Measurements from ENCODE around the gene RFTN1. TPM values are rescaled to one million over a fixed set of nuclear protein-coding genes. Genes with fewer than 3 reads are reported as not detected.

Gene RFTN1
- total and polyA plus RNA-seq, 2 donors (not counting 1 experiment from before 2014, with no cell fraction given): 35.1 to 35.5 TPM

GRCh38 chr3:16439848-16440708, 73.4 kb downstream of the RFTN1 start:
- Histone ChIP-seq H3K27me3 (ENCODE audit: control insufficient read depth, insufficient read depth, low read length) (no peaks in the 10 kb centered on the region), H3K79me2 (ENCODE audit: control insufficient read depth, insufficient read depth, low read length) (no peaks in the 10 kb centered on the region), H3K4me3 (replicated peaks in 1 of 4; ENCODE audit: control extremely low read depth in 1 of 4, insufficient read depth in 1 of 4, low read depth in 3 of 4, low read length in 4 of 4) (no peak overlapping the region), H3K27ac (ENCODE audit: insufficient read depth, low read length) (no peak overlapping the region), H3K36me3 (ENCODE audit: control insufficient read depth, insufficient read depth, low read length) (no peaks in the 10 kb centered on the region), H2AFZ (ENCODE audit: low read length) (no peak overlapping the region), H4K20me1 (ENCODE audit: control insufficient read depth, extremely low read depth, insufficient read depth, low read length) (no peaks in the 10 kb centered on the region), H3K4me2 (ENCODE audit: extremely low read depth, insufficient read depth, low read length) (no peak overlapping the region), H3K9ac (ENCODE audit: insufficient read depth, low read length) (no peak overlapping the region), H3K9me3 (ENCODE audit: control insufficient read depth, insufficient read depth, low read depth, low read length) (no peaks in the 10 kb centered on the region), H3K4me1 (ENCODE audit: control insufficient read depth, extremely low read depth, insufficient read depth, low read length) (peaks cover 9% of the 10 kb centered on the region)
- DNase-seq (ENCODE audit: low read depth in 2 of 2): no peak
- TF ChIP-seq, protein P1, sequence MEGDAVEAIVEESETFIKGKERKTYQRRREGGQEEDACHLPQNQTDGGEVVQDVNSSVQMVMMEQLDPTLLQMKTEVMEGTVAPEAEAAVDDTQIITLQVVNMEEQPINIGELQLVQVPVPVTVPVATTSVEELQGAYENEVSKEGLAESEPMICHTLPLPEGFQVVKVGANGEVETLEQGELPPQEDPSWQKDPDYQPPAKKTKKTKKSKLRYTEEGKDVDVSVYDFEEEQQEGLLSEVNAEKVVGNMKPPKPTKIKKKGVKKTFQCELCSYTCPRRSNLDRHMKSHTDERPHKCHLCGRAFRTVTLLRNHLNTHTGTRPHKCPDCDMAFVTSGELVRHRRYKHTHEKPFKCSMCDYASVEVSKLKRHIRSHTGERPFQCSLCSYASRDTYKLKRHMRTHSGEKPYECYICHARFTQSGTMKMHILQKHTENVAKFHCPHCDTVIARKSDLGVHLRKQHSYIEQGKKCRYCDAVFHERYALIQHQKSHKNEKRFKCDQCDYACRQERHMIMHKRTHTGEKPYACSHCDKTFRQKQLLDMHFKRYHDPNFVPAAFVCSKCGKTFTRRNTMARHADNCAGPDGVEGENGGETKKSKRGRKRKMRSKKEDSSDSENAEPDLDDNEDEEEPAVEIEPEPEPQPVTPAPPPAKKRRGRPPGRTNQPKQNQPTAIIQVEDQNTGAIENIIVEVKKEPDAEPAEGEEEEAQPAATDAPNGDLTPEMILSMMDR (conservative IDR thresholded peaks at IDR 0.05 in 1 of 2, IDR thresholded peaks at IDR 0.05 in 1 of 2; ENCODE audit: low read depth in 1 of 2, low read length in 2 of 2): no peak
- no peak for TF ChIP-seq EZH2 (IDR thresholded peaks at IDR 0.05; ENCODE audit: low read length, missing control alignments)

- H3K27me3 ChIP-seq (ENCODE audit: control insufficient read depth, insufficient read depth, low read length): no peaks in the 10 kb centered on the region
These were observed 74.2 kb downstream of the RFTN1 start for GRCh38 chr3:16439163-16439847.

GRCh38 chr3:16437640-16438039, 75.9 kb downstream of the RFTN1 start:
- no peak overlapping the region for H2AFZ ChIP-seq (ENCODE audit: low read length)
- no peaks in the 10 kb centered on the region for H3K79me2 ChIP-seq (ENCODE audit: control insufficient read depth, insufficient read depth, low read length)
- no peak overlapping the region for H3K9ac ChIP-seq (ENCODE audit: insufficient read depth, low read length)
- H3K27ac ChIP-seq (ENCODE audit: insufficient read depth, low read length): no peak overlapping the region
- TF ChIP-seq EZH2 (IDR thresholded peaks at IDR 0.05; ENCODE audit: low read length, missing control alignments): no peak
- TF ChIP-seq, protein P1 (conservative IDR thresholded peaks at IDR 0.05 in 1 of 2, IDR thresholded peaks at IDR 0.05 in 1 of 2; ENCODE audit: low read depth in 1 of 2, low read length in 2 of 2): no peak
- no peaks in the 10 kb centered on the region for H3K27me3 ChIP-seq (ENCODE audit: control insufficient read depth, insufficient read depth, low read length)
- DNase-seq (ENCODE audit: low read depth in 2 of 2): peak in 1 of 2 donors; percentile 32
- no peaks in the 10 kb centered on the region for H3K9me3 ChIP-seq (ENCODE audit: control insufficient read depth, insufficient read depth, low read depth, low read length)
- H3K4me1 ChIP-seq (ENCODE audit: control insufficient read depth, extremely low read depth, insufficient read depth, low read length): peaks cover 9% of the 10 kb centered on the region
- no peak overlapping the region for H3K4me3 ChIP-seq (replicated peaks in 1 of 4; ENCODE audit: control extremely low read depth in 1 of 4, insufficient read depth in 1 of 4, low read depth in 3 of 4, low read length in 4 of 4)
- no peaks in the 10 kb centered on the region for H3K36me3 ChIP-seq (ENCODE audit: control insufficient read depth, insufficient read depth, low read length)
- H4K20me1 ChIP-seq (ENCODE audit: control insufficient read depth, extremely low read depth, insufficient read depth, low read length): no peaks in the 10 kb centered on the region
- peak overlapping the region; percentile 48 for H3K4me2 ChIP-seq (ENCODE audit: extremely low read depth, insufficient read depth, low read length)

More at GRCh38 chr3:16439163-16439847, 74.2 kb downstream of the RFTN1 start:
- TF ChIP-seq, protein P1 (conservative IDR thresholded peaks at IDR 0.05 in 1 of 2, IDR thresholded peaks at IDR 0.05 in 1 of 2; ENCODE audit: low read depth in 1 of 2, low read length in 2 of 2): no peak
- TF ChIP-seq EZH2 (IDR thresholded peaks at IDR 0.05; ENCODE audit: low read length, missing control alignments): no peak
- Histone ChIP-seq H3K4me3 (replicated peaks in 1 of 4; ENCODE audit: control extremely low read depth in 1 of 4, insufficient read depth in 1 of 4, low read depth in 3 of 4, low read length in 4 of 4) (no peak overlapping the region), H4K20me1 (ENCODE audit: control insufficient read depth, extremely low read depth, insufficient read depth, low read length) (no peaks in the 10 kb centered on the region), H3K79me2 (ENCODE audit: control insufficient read depth, insufficient read depth, low read length) (no peaks in the 10 kb centered on the region), H2AFZ (ENCODE audit: low read length) (no peak overlapping the region), H3K4me2 (ENCODE audit: extremely low read depth, insufficient read depth, low read length) (no peak overlapping the region), H3K9me3 (ENCODE audit: control insufficient read depth, insufficient read depth, low read depth, low read length) (no peaks in the 10 kb centered on the region), H3K4me1 (ENCODE audit: control insufficient read depth, extremely low read depth, insufficient read depth, low read length) (peaks cover 9% of the 10 kb centered on the region), H3K36me3 (ENCODE audit: control insufficient read depth, insufficient read depth, low read length) (no peaks in the 10 kb centered on the region), H3K9ac (ENCODE audit: insufficient read depth, low read length) (no peak overlapping the region), H3K27ac (ENCODE audit: insufficient read depth, low read length) (no peak overlapping the region)
- DNase-seq (ENCODE audit: low read depth in 2 of 2): peak in 1 of 2 donors; percentile 24
